HL-60/S4 treated with phorbol 12-myristate 13-acetate at 8.2 ng/mL for 4 days and 3 days (cell line): Measurements from ENCODE around the gene OR4D11.
"Not testable (repeated sequence)": the region's sequence is repeated elsewhere in the genome, so short reads cannot be mapped to it uniquely, and the experiment has no call there.

Experiments used
- in situ Hi-C: fragments of 300-500 bp; cut with MboI; formaldehyde crosslinking; loops from 2 replicates; pipeline ENCODE4 v1.15.0; 2022; ENCODE audit warnings: low sequenced_read_pairs

The OR4D11 gene

DNA sequence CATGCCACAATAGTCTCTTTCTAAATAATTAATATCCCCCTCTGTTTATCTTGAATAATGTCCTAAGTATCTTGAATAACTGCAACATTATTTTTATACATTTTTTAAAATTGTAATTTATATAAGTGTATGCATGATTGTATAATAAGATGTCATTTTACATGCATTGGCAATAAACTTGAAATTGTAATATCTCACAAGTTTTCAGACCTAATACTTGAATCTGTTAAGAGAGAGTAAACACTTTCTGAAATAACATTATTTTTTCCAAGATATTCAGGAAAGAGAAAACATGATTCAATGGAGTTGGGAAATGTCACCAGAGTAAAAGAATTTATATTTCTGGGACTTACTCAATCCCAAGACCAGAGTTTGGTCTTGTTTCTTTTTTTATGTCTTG lies at the start of gene OR4D11:
Gene OR4D11 (plus strand): TSS at position 301 of the 400 bp plus-strand sequence. CDS start 0 bp downstream, at position 301.
- in situ Hi-C loops = no loop called here

DNA sequence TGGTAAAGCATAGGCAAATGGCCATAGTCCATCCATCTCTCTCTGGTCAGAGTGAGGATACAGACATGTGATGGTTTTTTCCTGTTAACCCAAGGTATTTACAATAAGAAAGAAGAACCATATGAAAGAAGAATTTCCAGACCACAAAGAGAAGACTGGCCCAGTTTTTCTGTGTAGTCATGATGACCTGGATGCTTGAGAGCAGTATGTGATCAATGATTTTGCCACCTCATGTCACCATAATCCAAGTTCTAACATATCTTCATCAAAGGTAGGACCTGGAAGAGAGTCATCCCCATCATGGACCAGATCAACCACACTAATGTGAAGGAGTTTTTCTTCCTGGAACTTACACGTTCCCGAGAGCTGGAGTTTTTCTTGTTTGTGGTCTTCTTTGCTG lies 46.7 kb upstream of the OR4D11 start, which contains the start of gene OR4D6:
Gene OR4D6 (plus strand): TSS at position 301 of the 400 bp plus-strand sequence. CDS start 0 bp downstream, at position 301.
- in situ Hi-C loops = no loop called here

DNA sequence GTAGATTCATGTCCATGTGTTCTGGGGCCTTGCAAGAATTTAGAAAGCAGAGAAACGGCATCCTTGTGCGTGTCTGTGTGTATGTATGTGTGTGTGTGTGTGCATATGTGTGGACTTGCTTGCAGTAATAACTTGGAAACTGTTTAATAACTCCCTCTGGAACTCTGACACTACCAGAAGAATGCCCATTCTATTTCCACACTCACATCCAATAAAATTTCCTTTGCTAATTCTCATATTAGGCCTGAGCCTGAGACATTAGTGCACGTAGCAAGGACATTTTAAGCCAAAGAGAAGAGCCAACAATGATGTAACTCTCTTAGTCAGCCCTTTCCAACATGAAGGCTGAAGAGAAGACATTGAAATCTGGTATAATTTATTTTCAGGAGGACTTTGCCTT lies 43.5 kb upstream of the OR4D11 start:
- in situ Hi-C loops = no loop called here

DNA sequence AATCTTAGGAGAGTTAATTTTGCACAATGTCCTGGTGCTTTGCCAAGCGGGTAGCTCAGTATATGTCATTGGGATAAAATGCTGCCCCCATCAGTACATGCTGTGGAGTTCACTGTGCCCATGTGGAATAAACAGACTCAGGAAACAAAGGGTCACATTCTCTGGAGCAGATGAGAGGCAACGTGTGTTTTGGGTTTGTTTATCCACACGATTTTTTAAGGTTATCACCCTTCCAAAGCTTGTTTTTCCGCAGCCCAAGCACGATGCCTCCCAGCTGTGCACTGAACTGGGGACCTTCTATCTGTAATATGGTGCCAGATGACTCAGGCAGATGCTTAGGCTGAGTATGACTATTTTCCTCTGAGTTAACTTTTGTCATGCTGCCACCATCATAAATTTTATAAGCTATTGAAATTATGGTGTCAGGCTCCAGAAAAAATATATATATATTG lies 40.2 kb upstream of the OR4D11 start:
- in situ Hi-C loops = no loop called here

DNA sequence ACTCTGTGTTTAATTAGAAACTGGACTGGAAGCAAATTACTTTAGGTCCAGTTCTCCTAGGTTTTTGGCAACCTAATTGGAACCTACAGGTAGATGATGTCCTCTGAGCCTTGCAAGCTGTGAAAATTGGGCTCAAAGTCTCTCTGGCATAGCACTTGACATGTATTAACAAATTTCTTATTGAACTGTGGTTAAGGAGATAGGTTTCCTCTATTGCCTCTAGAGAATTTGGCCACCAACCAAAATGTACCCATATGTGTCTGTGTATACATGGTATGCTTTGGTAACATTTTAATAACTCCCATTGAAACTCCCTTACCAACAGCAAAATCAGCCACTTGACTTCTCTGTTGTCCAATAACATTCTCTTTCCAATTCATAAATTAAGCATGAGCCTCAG lies 30.4 kb upstream of the OR4D11 start, which contains the start of gene OR4D10:
Gene OR4D10 (plus strand): TSS at position 301 of the 400 bp plus-strand sequence. CDS start 4,115 bp downstream, outside the sequence.
- in situ Hi-C loops = no loop called here

DNA sequence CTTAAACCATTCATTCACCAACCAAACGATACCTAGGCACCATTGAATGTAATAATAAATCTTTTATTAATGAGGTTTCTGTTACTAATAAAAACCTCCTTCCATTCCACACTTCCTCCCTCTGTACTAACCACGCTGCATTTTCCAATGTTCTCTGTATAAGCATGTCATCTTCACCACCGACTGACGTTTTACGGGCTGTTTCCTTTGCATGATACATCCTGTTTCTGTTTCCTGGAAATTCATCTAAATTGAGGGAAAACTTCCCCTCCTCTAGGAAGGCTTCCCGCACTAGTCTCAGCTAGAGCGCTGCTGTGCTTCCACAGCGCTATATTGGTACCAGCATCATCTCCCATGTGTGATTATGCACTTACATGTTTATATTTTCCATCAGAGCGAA lies 28.2 kb upstream of the OR4D11 start:
- in situ Hi-C loops = no loop called here

DNA sequence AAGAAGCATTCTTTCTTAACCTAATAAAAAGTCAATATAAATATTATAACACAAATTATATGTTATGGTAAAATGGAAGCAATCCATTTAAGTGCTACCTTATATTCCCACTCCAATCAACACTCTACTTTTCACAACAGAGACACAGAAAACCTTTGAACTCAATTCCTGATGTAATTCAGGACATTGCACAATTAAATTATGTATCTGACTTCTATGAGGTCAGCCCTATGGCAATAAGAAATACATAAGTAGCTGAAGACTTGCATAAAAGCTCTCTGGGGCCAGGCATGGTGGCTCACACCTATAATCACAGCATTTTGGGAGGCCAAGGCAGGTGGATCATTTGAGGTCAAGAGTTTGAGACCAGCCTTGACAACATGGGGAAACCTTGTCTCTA lies 23.5 kb upstream of the OR4D11 start:
- in situ Hi-C loops = no loop called here

DNA sequence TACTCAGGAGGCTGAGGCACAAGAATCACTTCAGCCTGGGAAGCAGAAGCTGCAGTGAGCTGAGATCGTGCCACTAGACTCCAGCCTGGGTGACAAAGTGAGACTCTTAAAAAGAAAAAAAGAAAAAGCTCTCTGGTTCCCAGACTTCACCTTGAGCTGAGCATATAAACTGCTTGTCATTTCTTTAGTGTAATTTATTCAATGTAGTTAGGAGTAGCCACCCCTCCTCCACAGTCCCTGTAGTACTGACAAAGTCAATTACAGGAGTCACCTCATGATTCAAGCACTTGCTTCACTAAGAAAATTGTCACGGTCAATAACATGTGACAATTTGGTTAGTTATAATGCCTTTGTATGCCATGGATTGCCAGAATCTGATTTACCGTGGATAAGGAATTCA lies 23.0 kb upstream of the OR4D11 start:
- in situ Hi-C loops = no loop called here

DNA sequence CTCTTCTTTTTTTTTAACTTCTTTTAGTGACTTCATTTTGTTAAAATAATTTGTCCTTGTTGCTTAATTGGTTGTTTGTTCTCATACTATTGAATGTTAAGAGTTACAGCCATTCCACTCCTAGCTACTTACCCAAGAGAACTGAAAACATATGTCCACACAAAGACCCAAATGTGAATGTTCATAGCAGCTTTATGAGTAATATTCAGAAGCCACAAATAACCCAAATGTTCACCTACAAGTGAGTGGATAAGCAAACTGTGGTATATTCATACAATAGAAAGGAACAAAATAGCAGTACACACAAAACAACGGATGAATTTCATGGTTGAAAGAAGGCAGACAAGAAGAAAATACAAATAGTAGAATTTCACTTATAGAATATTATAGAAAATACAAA lies 1.4 kb upstream of the OR4D11 start:
- in situ Hi-C loops = no loop called here

DNA sequence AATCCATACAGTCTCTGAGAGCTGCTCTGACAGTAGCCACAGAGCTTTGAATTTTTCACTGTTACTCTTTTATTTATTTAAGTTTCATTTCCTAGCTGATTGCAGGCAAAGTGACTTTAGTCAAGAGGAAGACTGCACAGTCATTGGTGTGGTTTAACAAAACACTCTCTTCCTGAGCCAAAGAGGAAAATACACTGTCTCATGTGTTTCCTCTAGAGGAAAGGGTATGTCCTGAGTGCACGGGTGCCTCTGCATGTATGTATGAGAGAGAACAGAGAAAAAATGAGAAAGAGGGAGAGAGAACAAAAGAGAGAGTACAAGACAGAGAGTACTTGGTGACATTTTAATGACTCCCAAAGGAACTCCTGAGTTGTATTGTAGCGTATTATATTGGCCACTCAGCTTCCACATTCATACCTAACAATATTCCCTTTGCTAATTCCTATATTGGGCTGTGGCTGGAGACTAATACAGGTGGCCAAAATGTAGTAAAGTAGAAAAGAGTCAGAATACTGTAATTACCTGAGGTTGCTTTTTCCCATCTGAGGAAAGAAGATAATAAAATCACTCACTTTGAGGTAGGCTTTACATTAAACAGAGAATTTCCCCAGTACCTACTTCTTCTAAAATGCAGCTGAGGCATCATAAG lies 7.7 kb downstream of the OR4D11 start, which contains the start of gene OR4D9:
Gene OR4D9 (plus strand): TSS at position 599 of the 649 bp plus-strand sequence. CDS start 3,374 bp downstream, outside the sequence.
- in situ Hi-C loops = no loop called here

DNA sequence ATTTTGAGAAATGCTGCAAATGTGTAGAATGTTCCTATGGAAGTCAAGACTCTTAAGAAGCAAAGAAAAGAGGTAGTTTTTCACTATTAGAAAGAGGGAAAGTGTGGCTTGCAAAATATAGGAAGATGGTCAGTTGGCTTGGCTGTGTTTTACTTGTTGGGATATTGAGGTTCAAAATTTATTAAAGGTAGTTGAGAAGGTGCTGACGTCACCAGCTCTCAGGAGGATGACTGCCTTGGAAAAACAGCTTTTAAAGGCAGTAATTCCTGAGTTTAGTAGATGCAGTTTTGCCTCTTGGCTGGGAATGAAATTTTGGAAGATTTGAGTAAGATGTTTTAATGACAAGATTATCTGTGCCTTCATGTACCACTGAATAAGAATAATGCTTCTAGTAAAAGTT lies 8.3 kb downstream of the OR4D11 start:
- in situ Hi-C loops = no loop called here

DNA sequence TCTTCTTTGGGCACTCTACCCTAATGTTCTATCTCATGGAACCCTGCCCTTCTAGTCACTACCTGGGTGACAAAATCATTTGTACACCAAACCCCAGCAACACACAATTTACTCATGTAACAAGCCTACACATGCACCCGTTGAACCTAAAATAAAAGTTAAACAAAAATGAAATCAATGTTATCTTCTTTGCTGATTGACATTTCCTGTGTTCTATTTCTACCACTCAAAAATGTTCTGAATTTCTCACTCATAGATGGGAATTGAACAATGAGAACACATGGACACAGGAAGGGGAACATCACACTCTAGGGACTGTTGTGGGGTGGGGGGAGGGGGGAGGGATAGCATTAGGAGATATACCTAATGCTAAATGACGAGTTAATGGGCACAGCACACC lies 16.8 kb downstream of the OR4D11 start:
- in situ Hi-C loops = not testable (repeated sequence)

DNA sequence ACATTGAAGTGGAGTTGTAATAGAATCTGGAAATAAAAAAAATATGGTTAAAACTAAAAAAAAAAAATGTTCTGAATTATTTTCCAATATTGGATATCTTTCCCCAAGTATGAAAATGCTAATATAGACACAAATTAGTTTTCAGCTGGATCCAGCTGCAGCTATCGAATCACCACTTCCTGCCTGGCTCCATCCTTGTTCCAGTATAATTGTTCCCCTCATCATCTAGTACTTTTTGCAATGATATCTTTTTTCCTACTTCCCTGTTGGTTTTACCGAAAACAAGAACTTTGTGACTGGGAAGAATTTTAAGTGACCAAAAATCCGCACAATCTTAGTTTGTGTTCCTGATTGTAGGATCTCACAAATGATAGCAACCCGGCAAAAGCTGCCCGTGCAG lies 17.4 kb downstream of the OR4D11 start:
- in situ Hi-C loops = no loop called here

DNA sequence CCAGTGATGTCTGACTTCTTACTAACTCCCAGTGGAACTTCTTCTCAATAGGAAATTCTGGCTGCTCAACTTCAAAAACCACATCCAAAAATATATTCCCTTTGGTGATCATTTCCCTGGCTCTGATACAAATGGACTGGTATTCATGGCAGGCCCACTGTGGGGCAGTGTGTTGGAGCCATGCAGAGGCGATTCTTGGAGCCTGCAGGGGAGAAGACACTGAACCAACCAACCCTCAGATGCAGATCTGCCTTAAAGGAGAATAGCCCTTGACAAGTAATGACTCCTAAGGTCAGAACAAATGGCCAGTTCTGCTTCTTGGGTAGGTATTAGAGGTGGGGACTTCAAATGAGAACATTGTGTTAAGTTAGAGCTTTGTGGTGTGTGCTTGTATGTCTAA lies 20.2 kb downstream of the OR4D11 start:
- in situ Hi-C loops = no loop called here

DNA sequence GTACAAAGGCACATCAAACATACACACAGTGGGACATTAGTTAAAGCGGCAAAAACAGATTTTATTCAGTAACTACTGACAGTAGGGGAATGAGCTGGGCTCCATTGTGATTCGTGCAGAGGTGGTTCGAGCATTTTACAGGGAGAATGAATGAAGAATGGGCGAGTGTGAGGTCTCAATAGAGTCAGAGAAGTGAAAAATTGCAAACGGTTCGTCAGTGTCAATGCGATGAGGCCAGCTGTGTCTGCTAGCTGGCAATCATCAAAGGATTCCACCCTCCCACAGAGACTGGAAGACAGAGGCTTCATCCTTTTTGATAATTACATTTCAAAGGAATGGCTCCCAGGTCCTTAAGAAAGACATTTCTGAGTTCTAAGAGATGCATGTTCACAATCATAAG lies 25.3 kb downstream of the OR4D11 start:
- in situ Hi-C loops = no loop called here

DNA sequence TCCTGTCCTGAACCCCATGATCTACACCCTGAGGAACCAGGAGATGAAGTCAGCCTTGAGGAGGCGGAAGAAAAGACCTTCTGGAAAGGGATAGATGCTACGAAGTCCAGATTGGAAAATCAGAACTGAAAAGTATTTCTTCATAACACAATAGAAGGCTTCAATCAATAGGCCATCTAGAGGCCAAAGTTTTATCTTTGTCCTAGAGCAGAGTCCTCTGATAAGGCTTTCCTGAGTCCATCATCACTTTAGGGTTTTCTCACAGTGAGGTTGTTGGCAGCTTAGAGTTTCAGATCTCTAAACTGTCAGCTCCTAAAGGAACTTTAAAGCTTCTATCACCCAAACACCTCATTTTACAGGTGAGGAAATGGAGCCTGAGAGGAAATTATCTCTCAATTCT lies 29.2 kb downstream of the OR4D11 start:
- in situ Hi-C loops = no loop called here

DNA sequence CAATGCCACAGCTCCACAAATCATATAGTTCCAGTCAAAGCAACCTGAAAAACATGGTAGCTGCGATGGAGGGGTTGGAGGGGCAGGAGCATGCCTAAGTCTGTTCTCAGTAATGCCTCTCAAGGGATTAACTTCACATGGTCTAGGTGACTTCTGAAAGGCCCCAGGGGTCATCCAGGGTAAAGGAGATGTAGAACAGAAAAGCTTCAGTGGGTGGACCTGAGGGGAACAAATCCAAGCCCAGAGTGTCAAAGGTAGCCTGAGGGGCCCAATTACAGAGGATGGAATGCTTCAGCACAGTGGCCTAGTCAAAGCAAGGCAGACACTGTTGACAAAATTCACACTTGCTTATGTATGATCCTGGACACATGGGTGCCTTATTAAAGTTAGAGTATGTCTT lies 31.3 kb downstream of the OR4D11 start:
- in situ Hi-C loops = no loop called here

DNA sequence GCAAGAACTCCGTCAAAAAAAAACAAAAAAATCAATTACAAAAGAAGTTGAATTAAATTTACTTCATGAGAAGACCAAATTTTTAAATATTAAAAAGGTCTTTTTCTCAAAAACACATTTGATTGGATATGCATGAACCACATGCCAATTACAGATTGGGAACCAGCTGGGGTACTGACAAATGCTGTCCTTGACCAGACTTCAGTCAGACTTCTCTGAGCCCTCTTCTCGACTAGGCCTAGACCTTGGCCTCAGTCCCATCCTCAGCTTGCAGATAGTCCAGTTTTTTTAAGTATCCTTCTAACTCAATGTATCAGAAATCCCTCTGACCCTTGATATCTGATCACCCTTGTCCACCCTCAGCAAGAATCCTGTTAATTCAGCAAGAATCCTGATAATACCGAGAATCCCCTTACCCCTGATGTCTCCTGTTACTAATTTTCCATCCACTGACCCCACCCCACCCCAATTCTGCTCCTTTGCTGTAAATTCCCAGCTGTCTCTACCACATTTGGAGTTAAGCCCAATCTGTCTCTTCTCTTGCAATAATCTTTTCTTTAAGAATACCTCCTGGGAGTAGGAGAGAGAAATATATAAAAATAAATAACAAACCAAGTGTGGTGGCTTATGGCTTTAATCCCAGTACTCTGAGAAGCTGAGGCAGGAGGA lies 38.9 kb downstream of the OR4D11 start:
- in situ Hi-C loops = no loop called here

DNA sequence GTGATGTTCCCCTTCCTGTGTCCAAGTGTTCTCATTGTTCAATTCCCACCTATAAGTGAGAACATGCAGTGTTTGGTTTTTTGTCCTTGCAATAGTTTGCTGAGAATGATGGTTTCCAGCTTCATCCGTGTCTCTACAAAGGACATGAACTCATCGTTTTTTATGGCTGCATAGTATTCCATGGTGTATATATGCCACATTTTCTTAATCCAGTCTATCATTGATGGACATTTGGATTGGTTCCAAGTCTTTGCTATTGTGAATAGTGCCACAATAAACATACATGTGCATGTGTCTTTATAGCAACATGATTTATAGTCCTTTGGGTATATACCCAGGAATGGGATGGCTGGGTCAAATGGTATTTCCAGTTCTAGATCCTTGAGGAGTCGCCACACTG lies 40.3 kb downstream of the OR4D11 start:
- in situ Hi-C loops = not testable (repeated sequence)

DNA sequence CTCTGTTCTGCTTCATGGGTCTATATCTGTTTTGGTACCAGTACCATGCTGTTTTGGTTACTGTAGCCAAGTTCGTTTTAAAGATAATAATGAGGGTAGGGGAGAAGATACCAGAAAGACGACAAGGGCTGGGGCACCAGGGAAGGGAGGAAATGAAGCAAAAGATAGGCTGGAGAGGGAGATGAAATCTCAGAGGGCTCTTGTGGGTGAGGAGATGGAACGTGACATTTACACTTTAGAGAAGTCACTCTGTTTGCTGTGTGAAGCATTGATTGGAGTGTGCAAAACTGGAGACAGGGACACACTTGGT lies 41.4 kb downstream of the OR4D11 start:
- in situ Hi-C loops = no loop called here

DNA sequence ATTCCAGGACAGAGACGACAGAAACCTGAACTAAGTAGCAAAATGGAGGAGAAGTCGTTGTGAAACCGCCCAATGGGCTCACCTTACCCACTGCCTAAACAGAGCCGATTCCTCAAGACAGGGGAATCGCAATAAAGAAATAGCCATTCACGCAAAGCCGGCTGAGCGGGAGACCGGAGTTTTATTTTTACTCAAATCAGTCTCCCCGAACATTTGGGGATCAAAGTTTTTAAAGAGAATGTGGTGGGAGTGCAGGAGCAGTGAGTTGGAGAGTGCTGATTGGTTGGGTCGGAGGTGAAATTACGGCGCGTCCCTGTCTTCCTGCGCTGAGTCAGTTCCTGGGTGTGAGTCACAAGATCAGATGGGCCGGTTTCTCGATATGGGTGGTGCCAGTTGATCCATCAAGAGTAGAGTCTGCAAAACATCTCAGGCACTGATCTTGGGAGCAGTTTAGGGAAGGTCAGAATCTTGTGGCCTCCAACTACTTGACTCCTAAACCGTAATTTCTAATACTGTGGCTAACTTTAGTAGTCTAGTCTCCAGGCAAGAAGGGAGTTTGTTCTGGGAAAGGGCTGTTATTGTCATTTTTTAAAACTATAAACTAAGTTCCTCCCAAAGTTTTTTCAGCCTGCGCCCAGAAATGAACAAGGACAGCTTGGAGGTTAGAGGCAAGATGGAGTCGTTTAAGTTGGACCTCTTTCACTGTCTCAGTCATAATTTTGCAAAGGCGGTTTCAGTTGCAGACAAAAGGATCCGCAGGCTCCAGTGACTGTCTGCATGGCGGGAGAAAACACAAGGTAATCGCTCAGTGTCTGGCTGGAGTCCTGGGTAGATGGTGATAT lies 42.0 kb downstream of the OR4D11 start:
- in situ Hi-C loops = no loop called here
